K562 (cell line): Measurements from ENCODE around the gene HPD. TPM values are rescaled to one million over a fixed set of nuclear protein-coding genes. Genes with fewer than 3 reads are reported as not detected.

ENCODE experiments used
- ATAC-seq: fragments of 200-7000 bp; cut with Tn5 transposase; 3 replicates; pipeline ENCODE4 v1.9.1; 2020; ENCODE audit warnings: moderate library complexity
- BruUV-seq: library from RNA; stranded (reverse); fragments of 400-500 nt; replicated peaks from 2 replicates; lab custom pipeline; 2021; lab: Mats Ljungman, UMichigan
- CTCF ChIA-PET: fragments of 300-600 bp; formaldehyde crosslinking; extraction: SDS; loops from one replicate; lab custom pipeline; 2021; ENCODE audit warnings: low intra/inter-chr PET ratio; lab: Yijun Ruan, JAX
- POLR2A ChIA-PET: fragments of 300-600, 350-650 bp; sonication (Branson Sonifier 250); formaldehyde crosslinking; extraction: SDS; loops from one replicate; lab custom pipeline; 2021; ENCODE audit warnings: antibody characterized with exemption, inconsistent platforms; lab: Yijun Ruan, JAX
- DNase-seq, 4 experiments: peaks; one replicate each; pipeline versions ENCODE4 v3.0.0 to v3.0.0-alpha.2; 2011 to 2018; ENCODE audit warnings: low spot score in 3 of 4, mixed read lengths in 3 of 4; ENCODE audit errors: extremely low read depth in 1 of 4
- FAIRE-seq: peaks from 2 replicates; lab custom pipeline; 2011; peaks lifted over from hg19 to GRCh38; lab: Jason Lieb, UNC
- H2AFZ ChIP-seq: 2 replicates; pipeline ENCODE4 v1.6.0; 2011; ENCODE audit warnings: low read depth, low read length, control low read depth, inconsistent platforms
- H3K27ac ChIP-seq: fragments of 200-600 bp; 3 replicates; pipeline ENCODE4 v1.8.0; 2011; ENCODE audit warnings: low read depth, mild to moderate bottlenecking, control low read depth, inconsistent platforms, low read length, moderate library complexity, mixed read lengths; ENCODE audit errors: extremely low read depth
- H3K27me3 ChIP-seq, 2 experiments: fragments of 300-600 bp in 1 of 2; 2 replicates in 1 of 2; 3 replicates in 1 of 2; pipeline versions ENCODE4 v1.6.0 to v1.8.0; 2011; ENCODE audit warnings: inconsistent platforms in 2 of 2, low read length in 2 of 2, mild to moderate bottlenecking in 1 of 2, mixed read lengths in 1 of 2, moderate library complexity in 1 of 2; ENCODE audit not compliant: control insufficient read depth in 2 of 2, insufficient read depth in 2 of 2
- H3K36me3 ChIP-seq: fragments of 300-600 bp; 3 replicates; pipeline ENCODE4 v1.8.0; 2011; ENCODE audit warnings: mild to moderate bottlenecking, low read length, inconsistent platforms; ENCODE audit not compliant: control insufficient read depth, insufficient read depth
- H3K4me1 ChIP-seq, 2 experiments: fragments of 200-600 bp in 1 of 2; replicated peaks in 1 of 2; 2 replicates in 1 of 2; 3 replicates in 1 of 2; pipeline versions ENCODE4 v1.5.1 to v1.8.0; 2011; ENCODE audit warnings: inconsistent platforms in 2 of 2, low read length in 2 of 2, mild to moderate bottlenecking in 1 of 2, mixed read lengths in 1 of 2, moderate library complexity in 1 of 2; ENCODE audit not compliant: control insufficient read depth in 2 of 2, insufficient read depth in 2 of 2
- H3K4me2 ChIP-seq: 2 replicates; pipeline ENCODE4 v1.6.1; 2011; ENCODE audit warnings: low read length, control low read depth, inconsistent platforms, mixed read lengths; ENCODE audit not compliant: insufficient read depth
- H3K4me3 ChIP-seq: fragments of 200-600 bp; sonication (generic), shearing (Covaris generic); 2 replicates; pipeline ENCODE4 v1.5.1; 2016; ENCODE audit warnings: control low read depth, inconsistent platforms
- H3K79me2 ChIP-seq: fragments of 200-600 bp; 3 replicates; pipeline ENCODE4 v1.8.0; 2011; ENCODE audit warnings: low read length, inconsistent platforms; ENCODE audit not compliant: control insufficient read depth, insufficient read depth
- H3K9ac ChIP-seq, 2 experiments: 2 replicates each; pipeline versions ENCODE4 v1.6.0 to v1.6.1; 2011; ENCODE audit warnings: low read depth in 2 of 2, low read length in 2 of 2, control low read depth in 1 of 2, inconsistent platforms in 1 of 2, mild to moderate bottlenecking in 1 of 2, mixed read lengths in 1 of 2; ENCODE audit not compliant: insufficient read depth in 1 of 2
- H3K9me1 ChIP-seq: one replicate; pipeline ENCODE4 v1.6.0; 2011; ENCODE audit warnings: inconsistent platforms, mild to moderate bottlenecking, low read length, moderate library complexity; ENCODE audit not compliant: control insufficient read depth, insufficient read depth
- H3K9me3 ChIP-seq: replicated peaks from 2 replicates; pipeline ENCODE4 v1.5.1; 2011; ENCODE audit warnings: low read depth, low read length, inconsistent platforms; ENCODE audit not compliant: control insufficient read depth, insufficient read depth
- H4K20me1 ChIP-seq: replicated peaks from 2 replicates; pipeline ENCODE4 v1.6.1; 2011; ENCODE audit warnings: low read length, inconsistent platforms, mixed read lengths; ENCODE audit not compliant: control insufficient read depth, insufficient read depth
- BRF1 ChIP-seq: IDR thresholded peaks from 3 replicates; pipeline ENCODE4 v1.6.1; 2011; ENCODE audit warnings: borderline replicate concordance, mild to moderate bottlenecking; ENCODE audit not compliant: insufficient read length; ENCODE audit errors: extremely low read depth
- ELF4 ChIP-seq: fragments of 450-650 bp; formaldehyde crosslinking; IDR thresholded peaks from 2 replicates; pipeline ENCODE4 v1.4.0; 2022; ENCODE audit warnings: missing genetic modification characterization
- GTF2F1 ChIP-seq: IDR thresholded peaks from 2 replicates; pipeline ENCODE4 v1.6.1; 2011; ENCODE audit warnings: low read depth, low read length, improper control_type of control experiment
- KDM4B ChIP-seq, 2 experiments: fragments of 450-650 bp in 1 of 2; sonication (generic) in 1 of 2; IDR thresholded peaks; 2 replicates each; pipeline ENCODE4 v1.6.1; 2016 to 2017; ENCODE audit warnings: borderline replicate concordance in 2 of 2, antibody characterized with exemption in 1 of 2, low read depth in 1 of 2, mild to moderate bottlenecking in 1 of 2
- NFE2L1 ChIP-seq: fragments of 450-650 bp; IDR thresholded peaks from 2 replicates; pipeline ENCODE4 v1.6.1; 2016; ENCODE audit warnings: missing genetic modification characterization, low read depth, mild to moderate bottlenecking, missing compliant biosample characterization, moderate library complexity, borderline replicate concordance
- PHTF2 ChIP-seq: fragments of 250-450 bp; sonication (Bioruptor Pico); IDR thresholded peaks from 2 replicates; pipeline ENCODE4 v1.5.0; 2021; ENCODE audit warnings: mild to moderate bottlenecking
- ZBTB7A ChIP-seq: IDR thresholded peaks from 2 replicates; pipeline ENCODE4 v1.6.1; 2011; ENCODE audit warnings: low read depth, mild to moderate bottlenecking, low read length, moderate library complexity, borderline replicate concordance; ENCODE audit not compliant: control insufficient read depth
- ZNF280A ChIP-seq: fragments of 450-650 bp; IDR thresholded peaks from 2 replicates; pipeline ENCODE4 v1.6.1; 2018; ENCODE audit warnings: mild to moderate bottlenecking, low read depth; ENCODE audit not compliant: partially characterized antibody
- WGBS: fragments of 100-300 bp; shearing (Covaris generic); methylation state at CpG from one replicate; pipeline ENCODE4 v1.1.6; 2016; ENCODE audit warnings: low coverage, mixed read lengths; ENCODE audit not compliant: insufficient coverage; ENCODE audit errors: missing lambda C conversion rate; 5-methylcytosine and 5-hydroxymethylcytosine counted together
- in situ Hi-C: fragments of 300-500 bp; cut with MboI; formaldehyde crosslinking; loops from 4 replicates; pipeline ENCODE4 v1.15.0; 2018; ENCODE audit warnings: inconsistent platforms, mixed read lengths
- intact Hi-C: fragments of 100-400 bp; cut with micrococcal nuclease; formaldehyde crosslinking; loops from 2 replicates; pipeline ENCODE4 v1.14.2; 2022
- polyA plus RNA-seq, 8 experiments: library from polyadenylated mRNA; depleted of rRNA in 4 of 8; stranded (reverse) in 5 of 8; unstranded in 3 of 8; fragments of >200 nt; fragmentation: Nextera tagmentation in 2 of 8; fragmentation: Illumina TruSeq in 1 of 8; extraction: Ambion mirVana in 2 of 8; extraction: Trizol in 1 of 8; gene quantifications; 2 replicates each; pipeline versions ENCODE4 v1.2.1 to v1.2.3, GENCODE V29; 2011 to 2014; ENCODE audit warnings: inconsistent platforms in 1 of 8, missing spikeins in 1 of 8
- total RNA-seq, 7 experiments: library from RNA; depleted of rRNA in 6 of 7; stranded (reverse); fragments of >200 nt in 6 of 7; fragmentation: Illumina TruSeq in 2 of 7; extraction: Trizol in 2 of 7; gene quantifications; 2 replicates each; pipeline versions ENCODE4 v1.2.1 to v1.2.3, GENCODE V29; 2011 to 2021; ENCODE audit warnings: low replicate concordance in 1 of 7

The HPD gene
- total and polyA plus RNA-seq, 9 of the 15 experiments (the other 6 are each of a cell fraction or from before 2014, with no cell fraction given) = 0.06 to 0.29 (median 0.07) TPM; not detected in 4

- WGBS = 96% methylated on average over 9 of the region's 23 CpGs
- H3K36me3 ChIP-seq = peaks cover 63% of the 10 kb centered on the region; the same call in 2 of the 3 replicates
- no peak overlapping the region for H3K9ac ChIP-seq
- no peak overlapping the region for H3K4me3 ChIP-seq
- POLR2A ChIA-PET = interaction anchor here (0.6 kb wide), 1 partner anchor 23 kb away, joined by 4 read pairs; no protein-coding TSS in a partner anchor
- H3K4me2 ChIP-seq = no peak overlapping the region
- no peaks in the 10 kb centered on the region for H3K79me2 ChIP-seq
- CTCF ChIA-PET = no interaction called here
- no peaks in the 10 kb centered on the region for H3K9me1 ChIP-seq
- FAIRE-seq = no peak
- H3K27me3 ChIP-seq = no peaks in the 10 kb centered on the region
- no TSS peak for BruUV-seq
- H3K27ac ChIP-seq = no peak overlapping the region
- H4K20me1 ChIP-seq = no peaks in the 10 kb centered on the region
- no peak for DNase-seq
- H2AFZ ChIP-seq = no peak overlapping the region
- H3K4me1 ChIP-seq = peaks cover 0 to 24% of the 10 kb centered on the region in 2 experiments; a peak in 2 of 5 replicates
- intact Hi-C loops = no loop called here
- no peak for TF ChIP-seq ELF4 (CRISPR knock-in tag)
- TF ChIP-seq GTF2F1 = no peak
- TF ChIP-seq BRF1 = no peak
- TF ChIP-seq KDM4B (IDR thresholded peaks at IDR 0.05; ENCODE audit: borderline replicate concordance in 2 of 2, low read depth in 1 of 2) = no peak
- no peak for TF ChIP-seq ZBTB7A
- no peak for TF ChIP-seq ZNF280A
- TF ChIP-seq NFE2L1 = no peak
- TF ChIP-seq PHTF2 (CRISPR knock-in tag) = no peak
- TF ChIP-seq, all 486 proteins: peak for 0
- no peak for ATAC-seq
- in situ Hi-C loops = loop anchor here (25.0 kb wide), 1 partner anchor 1557 kb away; the partner anchor contains the start of gene KMT5A
- H3K9me3 ChIP-seq = no peaks in the 10 kb centered on the region
Measured at GRCh38 chr12:121830134-121830533, 28.5 kb downstream of the HPD start.
